Heart left ventricle (tissue), 13 donors: ENCODE data around the gene BRWD1.

ENCODE experiments used
- CTCF ChIP-seq, 12 donors: fragments of 200-600 bp; sonication (generic) in 4 of 12; IDR thresholded peaks; one replicate each; pipeline versions ENCODE4 v1.5.0 to v1.8.0; 2018 to 2022; ENCODE audit warnings: antibody characterized with exemption in 12 of 12, mild to moderate bottlenecking in 5 of 12
- POLR2A ChIP-seq, 2 donors: fragments of 450-650 bp; IDR thresholded peaks; one replicate each; pipeline ENCODE4 v1.6.1; 2017; ENCODE audit warnings: antibody characterized with exemption in 2 of 2, mild to moderate bottlenecking in 2 of 2, moderate library complexity in 2 of 2
- donor health status: ischemic (EF 13 %, LVEDD 7.1; RV severe dilation, severe dysfunction).
- donor health status: DM: no; HTN: yes; CAD: no.
- donor health status: DM: no; HTN: no; CAD: no.
- donor health status: ischemic (EF 25% LVEDD 6.9; RV normal size, moderate dysfunction).
- donor health status: ischemic (EF 25% LVEDD 5.7; RV mildly dilated, moderate dysfunction).
- donor health status: ischemic (EF 35%, LVEDD 5.7; RV mildly dilated, moderate dysfunction).
- donor health status: nonischemic (EF 11% LVEDD 7.7; RV severe dilation, severe dysfunction).
- donor health status: DM: yes; HTN: yes; CAD: no.
- donor health status: PGD.
- donor health status: ischemic (EF 29% LVEDD 5.4; RV normal size, mild dysfunction).
- donor health status: nonischemic (EF 23%, LVEDD 6.1; RV moderate dilation, normal function).

DNA sequence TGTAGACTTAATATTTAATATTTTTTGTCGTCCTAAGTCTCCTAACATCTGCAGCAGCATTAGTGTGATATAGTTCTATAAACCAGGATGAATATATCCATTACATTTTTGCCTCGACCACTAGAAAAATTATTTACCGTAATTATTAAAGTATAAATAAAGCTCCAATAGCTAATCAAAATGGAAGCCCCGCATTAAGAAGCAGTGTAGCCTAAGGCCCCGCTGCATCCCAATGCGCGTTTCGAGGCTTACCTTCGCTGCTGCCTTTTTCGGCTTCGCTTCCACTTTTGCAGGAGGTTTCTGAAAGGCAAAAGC lies 34.6 kb upstream of the BRWD1 start:
- TF ChIP-seq CTCF (IDR thresholded peaks at IDR 0.05) (no peak), POLR2A (IDR thresholded peaks at IDR 0.05) (no peak)
